Endothelial cell of umbilical vein (primary cell): ENCODE results near the gene KLRG1. TPM values are rescaled to one million over a fixed set of nuclear protein-coding genes. Genes with fewer than 3 reads are reported as not detected.

Experiments used
- BruUV-seq: library from RNA; stranded (reverse); fragments of 400-500 nt; replicated peaks from 2 replicates; lab custom pipeline; 2021; lab: Mats Ljungman, UMichigan
- CTCF ChIA-PET: fragments of 300-600, 350-600 bp; sonication (Branson Sonifier 250); formaldehyde crosslinking; loops from one replicate; lab custom pipeline; 2021; ENCODE audit warnings: antibody characterized with exemption, inconsistent platforms; lab: Charles Lee
- POLR2A ChIA-PET: fragments of 300-600, 350-600 bp; sonication (Branson Sonifier 250); formaldehyde crosslinking; loops from one replicate; lab custom pipeline; 2021; ENCODE audit warnings: antibody characterized with exemption, inconsistent platforms; lab: Charles Lee
- DNase-seq: peaks from one replicate; pipeline ENCODE4 v3.0.0-alpha.2; 2011; ENCODE audit warnings: low read depth, low spot score
- FAIRE-seq: peaks from 2 replicates; lab custom pipeline; 2011; peaks lifted over from hg19 to GRCh38; lab: Jason Lieb, UNC
- H2AFZ ChIP-seq: 2 replicates; pipeline ENCODE4 v1.6.0; 2012; ENCODE audit warnings: low read depth, low read length, control low read depth, inconsistent platforms
- H3K27ac ChIP-seq: 2 replicates; pipeline ENCODE4 v1.5.1; 2011; ENCODE audit warnings: low read depth, mild to moderate bottlenecking, control low read depth, low read length, moderate library complexity; ENCODE audit not compliant: insufficient read depth
- H3K27me3 ChIP-seq, 2 experiments: 2 replicates each; pipeline versions ENCODE4 v1.6.0 to v1.6.1; 2011; ENCODE audit warnings: low read length in 2 of 2, mixed read lengths in 1 of 2; ENCODE audit not compliant: control insufficient read depth in 2 of 2, insufficient read depth in 2 of 2
- H3K36me3 ChIP-seq, 2 experiments: 2 replicates in 1 of 2; 3 replicates in 1 of 2; pipeline ENCODE4 v1.5.1; 2011; ENCODE audit warnings: low read length in 2 of 2, mild to moderate bottlenecking in 1 of 2, moderate library complexity in 1 of 2; ENCODE audit not compliant: control insufficient read depth in 2 of 2, insufficient read depth in 2 of 2; ENCODE audit errors: extremely low read depth in 1 of 2
- H3K4me1 ChIP-seq: 3 replicates; pipeline ENCODE4 v1.5.1; 2011; ENCODE audit warnings: mild to moderate bottlenecking, low read length; ENCODE audit not compliant: control insufficient read depth, insufficient read depth; ENCODE audit errors: extremely low read depth
- H3K4me2 ChIP-seq: 2 replicates; pipeline ENCODE4 v1.6.1; 2011; ENCODE audit warnings: low read length, control low read depth, mixed read lengths; ENCODE audit not compliant: insufficient read depth
- H3K4me3 ChIP-seq, 3 experiments: fragments of 200-600 bp in 1 of 3; sonication (generic), shearing (Covaris generic) in 1 of 3; replicated peaks in 1 of 3; 2 replicates each; pipeline ENCODE4 v1.5.1; 2011 to 2016; ENCODE audit warnings: control low read depth in 3 of 3, low read length in 3 of 3, mild to moderate bottlenecking in 2 of 3, inconsistent platforms in 1 of 3, low read depth in 1 of 3, moderate library complexity in 1 of 3; ENCODE audit not compliant: insufficient read depth in 1 of 3
- H3K79me2 ChIP-seq: 2 replicates; pipeline ENCODE4 v1.6.0; 2012; ENCODE audit warnings: low read length, inconsistent platforms; ENCODE audit not compliant: control insufficient read depth, insufficient read depth
- H3K9ac ChIP-seq: replicated peaks from 2 replicates; pipeline ENCODE3; 2011; ENCODE audit warnings: low read length, control low read depth; ENCODE audit not compliant: insufficient read depth; ENCODE audit errors: extremely low read depth
- H3K9me1 ChIP-seq: replicated peaks from 3 replicates; pipeline ENCODE4 v1.6.0; 2011; ENCODE audit warnings: mild to moderate bottlenecking, low read length; ENCODE audit not compliant: control insufficient read depth, insufficient read depth; ENCODE audit errors: extremely low read depth
- H3K9me3 ChIP-seq: replicated peaks from 2 replicates; pipeline ENCODE4 v1.5.1; 2012; ENCODE audit warnings: low read length, inconsistent platforms; ENCODE audit not compliant: control insufficient read depth, insufficient read depth
- H4K20me1 ChIP-seq: replicated peaks from 2 replicates; pipeline ENCODE3; 2011; ENCODE audit warnings: mild to moderate bottlenecking, low read length; ENCODE audit not compliant: control insufficient read depth, insufficient read depth; ENCODE audit errors: extremely low read depth
- EZH2 ChIP-seq: IDR thresholded peaks from 2 replicates; pipeline ENCODE4 v1.6.1; 2012; ENCODE audit warnings: borderline replicate concordance, low read depth, mild to moderate bottlenecking, moderate library complexity, low read length, inconsistent platforms; ENCODE audit not compliant: severe bottlenecking
- FOS ChIP-seq: IDR thresholded peaks from 2 replicates; pipeline ENCODE4 v1.6.1; 2011; ENCODE audit warnings: mild to moderate bottlenecking, low read length, moderate library complexity, borderline replicate concordance; ENCODE audit not compliant: insufficient read depth
- GATA2 ChIP-seq: IDR thresholded peaks from 2 replicates; pipeline ENCODE4 v1.7.0; 2011; ENCODE audit warnings: low read depth, mild to moderate bottlenecking, moderate library complexity, mixed read lengths, low read length; ENCODE audit not compliant: insufficient read length, insufficient read depth
- JUN ChIP-seq: IDR thresholded peaks from 2 replicates; pipeline ENCODE4 v1.6.1; 2011; ENCODE audit warnings: borderline replicate concordance, low read depth; ENCODE audit not compliant: insufficient read length, insufficient read depth
- MYC ChIP-seq: IDR thresholded peaks from one replicate; pipeline ENCODE4 v1.6.1; 2011; ENCODE audit warnings: mild to moderate bottlenecking, low read depth, low read length
- POLR2A ChIP-seq: IDR thresholded peaks from 2 replicates; pipeline ENCODE4 v1.6.1; 2012; ENCODE audit warnings: low read depth, mild to moderate bottlenecking, control low read depth, low read length
- POLR2AphosphoS5 ChIP-seq: IDR thresholded peaks from 2 replicates; pipeline ENCODE4 v1.6.1; 2012; ENCODE audit warnings: low read depth, mild to moderate bottlenecking, control low read depth, low read length, moderate library complexity; ENCODE audit not compliant: insufficient read depth
- dilution Hi-C: fragments of 300-500 bp; cut with MboI; formaldehyde crosslinking; loops from one replicate; pipeline ENCODE4 v1.15.0; 2019; ENCODE audit warnings: low sequenced_read_pairs; ENCODE audit not compliant: extremely low pct_ligation_motif_present
- intact Hi-C: fragments of 100-400 bp; cut with micrococcal nuclease; formaldehyde crosslinking; loops from one replicate; pipeline ENCODE4 v1.10.0; 2022
- polyA plus RNA-seq, 4 experiments: library from polyadenylated mRNA; depleted of rRNA in 3 of 4; stranded (reverse) in 3 of 4; unstranded in 1 of 4; fragments of >200 nt; gene quantifications; 2 replicates each; pipeline versions ENCODE4 v1.2.1 to v1.2.3, GENCODE V29; 2011 to 2012; ENCODE audit warnings: missing spikeins in 1 of 4
- total RNA-seq: library from RNA; stranded (reverse); gene quantifications from 2 replicates; pipeline ENCODE4 v1.2.3, GENCODE V29; 2021
- TF ChIP-seq, protein P1 (sequence below): IDR thresholded peaks from 2 replicates; pipeline ENCODE4 v1.6.1; 2011; ENCODE audit not compliant: insufficient read depth, insufficient read length
- TF ChIP-seq, protein P2 (sequence below), 2 donors: IDR thresholded peaks; 1 replicate in 1 of 2; 2 replicates in 1 of 2; pipeline ENCODE4 v1.5.1; 2011; ENCODE audit warnings: low read length in 2 of 2, mild to moderate bottlenecking in 2 of 2, moderate library complexity in 2 of 2, control low read depth in 1 of 2, inconsistent platforms in 1 of 2, low read depth in 1 of 2; ENCODE audit not compliant: insufficient read depth in 1 of 2; ENCODE audit errors: extremely low read depth in 1 of 2

The KLRG1 gene
- total and polyA plus RNA-seq, 2 donors (not counting 3 experiments of a cell fraction or from before 2014, with no cell fraction given), result 4.4 to 15.9 TPM

GRCh38 chr12:8970432-8970831, 18.9 kb upstream of the KLRG1 start:
- Histone ChIP-seq H3K27ac (no peak overlapping the region), H3K79me2 (no peaks in the 10 kb centered on the region), H3K9me1 (no peaks in the 10 kb centered on the region), H3K36me3 (no peaks in the 10 kb centered on the region), H3K4me1 (no peaks in the 10 kb centered on the region), H3K9me3 (no peaks in the 10 kb centered on the region), H3K9ac (no peak overlapping the region), H3K4me2 (no peak overlapping the region), H2AFZ (no peak overlapping the region), H4K20me1 (no peaks in the 10 kb centered on the region), H3K27me3 (no peaks in the 10 kb centered on the region), H3K4me3 (no peak overlapping the region)
- DNase-seq (peak; percentile 19), FAIRE-seq (no peak)
- ChIA-PET POLR2A (no interaction called here), CTCF (no interaction called here)
- TF ChIP-seq EZH2, result no peak
- no peak for TF ChIP-seq MYC
- TF ChIP-seq POLR2AphosphoS5, result no peak
- TF ChIP-seq FOS, result no peak
- TF ChIP-seq, protein P1, sequence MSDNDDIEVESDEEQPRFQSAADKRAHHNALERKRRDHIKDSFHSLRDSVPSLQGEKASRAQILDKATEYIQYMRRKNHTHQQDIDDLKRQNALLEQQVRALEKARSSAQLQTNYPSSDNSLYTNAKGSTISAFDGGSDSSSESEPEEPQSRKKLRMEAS, result no peak
- no peak for TF ChIP-seq GATA2
- TF ChIP-seq, protein P2, sequence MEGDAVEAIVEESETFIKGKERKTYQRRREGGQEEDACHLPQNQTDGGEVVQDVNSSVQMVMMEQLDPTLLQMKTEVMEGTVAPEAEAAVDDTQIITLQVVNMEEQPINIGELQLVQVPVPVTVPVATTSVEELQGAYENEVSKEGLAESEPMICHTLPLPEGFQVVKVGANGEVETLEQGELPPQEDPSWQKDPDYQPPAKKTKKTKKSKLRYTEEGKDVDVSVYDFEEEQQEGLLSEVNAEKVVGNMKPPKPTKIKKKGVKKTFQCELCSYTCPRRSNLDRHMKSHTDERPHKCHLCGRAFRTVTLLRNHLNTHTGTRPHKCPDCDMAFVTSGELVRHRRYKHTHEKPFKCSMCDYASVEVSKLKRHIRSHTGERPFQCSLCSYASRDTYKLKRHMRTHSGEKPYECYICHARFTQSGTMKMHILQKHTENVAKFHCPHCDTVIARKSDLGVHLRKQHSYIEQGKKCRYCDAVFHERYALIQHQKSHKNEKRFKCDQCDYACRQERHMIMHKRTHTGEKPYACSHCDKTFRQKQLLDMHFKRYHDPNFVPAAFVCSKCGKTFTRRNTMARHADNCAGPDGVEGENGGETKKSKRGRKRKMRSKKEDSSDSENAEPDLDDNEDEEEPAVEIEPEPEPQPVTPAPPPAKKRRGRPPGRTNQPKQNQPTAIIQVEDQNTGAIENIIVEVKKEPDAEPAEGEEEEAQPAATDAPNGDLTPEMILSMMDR (IDR thresholded peaks at IDR 0.05; ENCODE audit: extremely low read depth in 1 of 2, insufficient read depth in 1 of 2, low read depth in 1 of 2, low read length in 2 of 2), result no peak
- no peak for TF ChIP-seq JUN
- TF ChIP-seq POLR2A, result no peak
- dilution Hi-C loops (no loop called here), intact Hi-C loops (no loop called here)
- no TSS peak for BruUV-seq
